Measurements from ENCODE around the gene ISOC2. TPM values are rescaled to one million over a fixed set of nuclear protein-coding genes. Genes with fewer than 3 reads are reported as not detected.
A peak's percentile ranks its signal among the peaks of the same experiment; 100 is the strongest.

The ISOC2 gene
- total RNA-seq, 1 experiment from 2014 or later: 72.2 TPM

GRCh38 chr19:55494172-55494761, 32.8 kb upstream of the ISOC2 start:
- Histone ChIP-seq H2BK5ac (ENCODE audit: insufficient read length, low read length) (no peak overlapping the region), H2BK20ac (ENCODE audit: low read depth, low read length, poor library complexity, severe bottlenecking) (no peak overlapping the region), H2BK12ac (ENCODE audit: insufficient read length, low read depth, low read length) (no peak overlapping the region), H2BK120ac (ENCODE audit: low read depth, low read length, poor library complexity, severe bottlenecking) (no peak overlapping the region), H3K56ac (ENCODE audit: insufficient read length, low read depth, low read length) (no peak overlapping the region), H4K91ac (ENCODE audit: insufficient read length, low read depth, low read length) (no peak overlapping the region), H3K27me3 (ENCODE audit: insufficient read depth, low read length) (no peaks in the 10 kb centered on the region), H3K9ac (ENCODE audit: extremely low read depth, insufficient read length, low read length) (no peak overlapping the region), H3K23me2 (ENCODE audit: insufficient read length, low read depth, low read length, poor library complexity, severe bottlenecking) (no peaks in the 10 kb centered on the region), H4K20me1 (ENCODE audit: control insufficient read depth, insufficient read depth, insufficient read length) (no peaks in the 10 kb centered on the region), H3K14ac (ENCODE audit: insufficient read depth, low read length) (no peak overlapping the region; the same call in 1 of the 2 replicates), H4K8ac (replicated peaks; ENCODE audit: insufficient read length, low read depth, low read length) (no peak overlapping the region), H2AFZ (ENCODE audit: low read length) (no peak overlapping the region), H3K9me3 (ENCODE audit: control insufficient read depth, low read depth, low read length) (no peaks in the 10 kb centered on the region), H3K27ac (ENCODE audit: insufficient read length, low read depth, low read length) (no peak overlapping the region), H2AK5ac (ENCODE audit: insufficient read length, low read length) (no peak overlapping the region), H3K4me1 (ENCODE audit: insufficient read depth, low read length) (no peaks in the 10 kb centered on the region), H3K4ac (ENCODE audit: low read depth, low read length) (no peak overlapping the region), H4K5ac (ENCODE audit: insufficient read length, low read depth, low read length) (no peak overlapping the region), H3T11ph (ENCODE audit: low read length) (no peak overlapping the region), H3K79me2 (ENCODE audit: insufficient read depth, low read length) (no peaks in the 10 kb centered on the region), H3K18ac (ENCODE audit: insufficient read length, low read depth, low read length) (no peak overlapping the region), H3K79me1 (ENCODE audit: insufficient read depth, low read depth, low read length, poor library complexity, severe bottlenecking) (no peaks in the 10 kb centered on the region), H3K23ac (ENCODE audit: insufficient read length, low read depth, low read length) (no peak overlapping the region), H3K4me2 (ENCODE audit: insufficient read depth, insufficient read length, low read length) (no peak overlapping the region), H2BK15ac (ENCODE audit: low read depth, low read length) (no peak overlapping the region)
- H3K27ac Mint-ChIP-seq: peak overlapping the region in 2 of 3 experiments; percentile 6 to 86; a peak in 3 of 7 replicates
- H3K27me3 Mint-ChIP-seq (ENCODE audit: low read depth): peaks cover 22% of the 10 kb centered on the region
- H3K9me3 Mint-ChIP-seq: no peaks in the 10 kb centered on the region
- no peak for DNase-seq
- no peak overlapping the region for H3K4me3 Mint-ChIP-seq
- no peak for TF ChIP-seq CTCF (conservative IDR thresholded peaks at IDR 0.05)
- no CpG with 5 or more reads among the region's 22 CpGs for WGBS (ENCODE audit: extremely low coverage, insufficient read length, low lambda C conversion rate)
- peaks cover 21 to 31% of the 10 kb centered on the region in 2 experiments for H3K4me1 Mint-ChIP-seq
- no peaks in the 10 kb centered on the region; a peak in 1 of 7 replicates for H3K36me3 Mint-ChIP-seq (ENCODE audit: insufficient read depth in 1 of 3, low read depth in 3 of 3)

Measured in H9 (cell line).